ENCODE results near the gene RALGAPA2. TPM values are rescaled to one million over a fixed set of nuclear protein-coding genes. Genes with fewer than 3 reads are reported as not detected.

Gene RALGAPA2
- total RNA-seq, 2 donors from 2014 or later = 40.2 to 45.4 TPM

GRCh38 chr20:20430066-20430465, 282.4 kb downstream of the RALGAPA2 start:
- intact Hi-C loops (cut with DNase I) = no loop called here
- ATAC-seq (no peak), DNase-seq (no peak)
- 81 to 85% methylated on average over 3 of the region's 3 CpGs for WGBS, 2 donors
- Histone ChIP-seq H3K4me1 (no peaks in the 10 kb centered on the region), H3K4me3 (no peak overlapping the region), H3K9me3 (no peaks in the 10 kb centered on the region), H3K36me3 (replicated peaks in 1 of 2; ENCODE audit: insufficient read depth in 1 of 2, low read depth in 2 of 2) (no peaks in the 10 kb centered on the region), H3K27ac (no peak overlapping the region), H3K27me3 (no peaks in the 10 kb centered on the region)
- no peak for TF ChIP-seq POLR2A (IDR thresholded peaks at IDR 0.05)
- no peak for TF ChIP-seq CTCF (IDR thresholded peaks at IDR 0.05)

DNA sequence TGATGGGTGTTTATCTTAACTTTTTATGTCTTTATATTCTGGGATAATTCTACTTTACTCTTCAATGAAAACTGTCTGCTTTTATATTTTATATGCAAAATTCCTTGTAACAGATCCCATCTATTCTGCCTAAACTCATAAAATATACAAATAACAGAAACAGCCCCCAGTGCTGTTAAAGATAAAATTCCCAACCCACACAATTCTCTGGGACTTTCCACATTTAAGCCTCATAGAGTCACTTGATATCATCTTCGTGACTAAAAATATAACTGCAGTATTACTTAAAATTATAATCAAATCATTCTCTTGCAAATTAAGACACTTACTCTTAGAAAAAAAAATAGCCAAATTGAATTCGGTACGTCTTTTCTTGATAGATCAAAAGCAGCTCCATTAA, 284.4 kb downstream of the RALGAPA2 start:
- no peak for DNase-seq
- Histone ChIP-seq H3K4me1 (no peaks in the 10 kb centered on the region), H3K9me3 (no peaks in the 10 kb centered on the region), H3K27me3 (no peaks in the 10 kb centered on the region), H3K27ac (no peak overlapping the region), H3K4me3 (no peak overlapping the region), H3K36me3 (replicated peaks in 1 of 2; ENCODE audit: insufficient read depth in 1 of 2, low read depth in 2 of 2) (no peaks in the 10 kb centered on the region)
- ATAC-seq = no peak
- TF ChIP-seq CTCF (IDR thresholded peaks at IDR 0.05) = no peak
- intact Hi-C loops (cut with DNase I) = no loop called here
- 92% methylated on average over 3 of the region's 3 CpGs for WGBS, 2 donors

GRCh38 chr20:20427227-20427864, 285.1 kb downstream of the RALGAPA2 start:
- intact Hi-C loops (cut with DNase I) = no loop called here
- Histone ChIP-seq H3K27me3 (no peaks in the 10 kb centered on the region), H3K27ac (no peak overlapping the region), H3K4me1 (no peaks in the 10 kb centered on the region), H3K4me3 (no peak overlapping the region), H3K9me3 (no peaks in the 10 kb centered on the region), H3K36me3 (replicated peaks in 1 of 2; ENCODE audit: insufficient read depth in 1 of 2, low read depth in 2 of 2) (peaks cover 0 to 2% of the 10 kb centered on the region in 2 donors)
- no peak for ATAC-seq
- WGBS, 2 donors = 95% methylated on average over 11 of the region's 11 CpGs
- TF ChIP-seq CTCF (IDR thresholded peaks at IDR 0.05) = no peak
- TF ChIP-seq POLR2A (IDR thresholded peaks at IDR 0.05) = no peak
- DNase-seq = no peak

DNA sequence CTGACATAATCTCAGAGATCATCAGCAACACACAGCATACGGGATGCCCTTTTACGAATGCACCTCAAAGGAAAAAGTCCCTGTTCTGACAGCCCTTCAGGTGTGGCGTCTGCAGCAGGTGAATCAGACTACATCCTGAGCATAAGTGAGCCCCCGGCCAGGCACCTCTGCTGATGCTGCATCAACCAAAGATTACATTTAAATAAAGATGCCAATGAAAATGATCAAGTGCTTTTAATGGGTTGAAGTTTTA, 285.9 kb downstream of the RALGAPA2 start:
- Histone ChIP-seq H3K4me3 (no peak overlapping the region), H3K27ac (no peak overlapping the region), H3K4me1 (no peaks in the 10 kb centered on the region), H3K9me3 (no peaks in the 10 kb centered on the region), H3K27me3 (no peaks in the 10 kb centered on the region), H3K36me3 (replicated peaks in 1 of 2; ENCODE audit: insufficient read depth in 1 of 2, low read depth in 2 of 2) (peaks cover 0 to 2% of the 10 kb centered on the region in 2 donors)
- intact Hi-C loops (cut with DNase I) = no loop called here
- no peak for DNase-seq
- WGBS, 2 donors = 92 to 95% methylated on average over 4 of the region's 4 CpGs
- ATAC-seq = no peak
- TF ChIP-seq CTCF (IDR thresholded peaks at IDR 0.05) (no peak), POLR2A (IDR thresholded peaks at IDR 0.05) (no peak)

- DNase-seq = no peak
- no peak overlapping the region for H3K27ac ChIP-seq
- ATAC-seq = no peak
- no peaks in the 10 kb centered on the region for H3K4me1 ChIP-seq
- peaks cover 0 to 2% of the 10 kb centered on the region in 2 donors for H3K36me3 ChIP-seq (replicated peaks in 1 of 2; ENCODE audit: insufficient read depth in 1 of 2, low read depth in 2 of 2)
- H3K9me3 ChIP-seq = no peaks in the 10 kb centered on the region
- no peak for TF ChIP-seq POLR2A (IDR thresholded peaks at IDR 0.05)
- no peak for TF ChIP-seq CTCF (IDR thresholded peaks at IDR 0.05)
- intact Hi-C loops (cut with DNase I) = no loop called here
- no peaks in the 10 kb centered on the region for H3K27me3 ChIP-seq
- no peak overlapping the region for H3K4me3 ChIP-seq
- WGBS, 2 donors = 71 to 86% methylated on average over 5 of the region's 5 CpGs
These were observed 286.4 kb downstream of the RALGAPA2 start for GRCh38 chr20:20425823-20426654.

Measured in body of pancreas (tissue), 4 donors.